ENCODE data around the gene L1TD1. TPM values are rescaled to one million over a fixed set of nuclear protein-coding genes. Genes with fewer than 3 reads are reported as not detected.
"Not testable (repeated sequence)": the region's sequence is repeated elsewhere in the genome, so short reads cannot be mapped to it uniquely, and the experiment has no call there.

The L1TD1 gene
- total RNA-seq, 1 donor from 2014 or later, result 6.2 TPM

DNA sequence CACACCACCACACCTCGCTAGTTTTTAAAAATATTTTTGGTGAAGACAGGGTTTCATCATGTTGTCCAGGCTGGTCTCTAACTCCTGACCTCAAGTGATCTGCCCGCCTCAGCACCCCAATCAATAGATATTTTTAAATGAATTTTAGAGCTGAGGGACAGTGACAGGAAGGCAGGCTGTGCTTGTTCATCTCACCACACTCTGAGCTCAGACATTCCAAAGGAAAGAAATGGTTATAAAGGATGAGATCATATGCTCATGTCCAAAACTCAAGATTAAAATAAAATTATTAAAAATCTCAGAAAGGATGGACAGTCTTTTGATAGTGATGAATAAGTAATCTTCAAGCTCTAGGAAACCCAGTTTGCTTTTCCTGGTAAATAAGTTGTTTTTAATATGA, 40.9 kb downstream of the L1TD1 start:
- TF ChIP-seq, protein P1, sequence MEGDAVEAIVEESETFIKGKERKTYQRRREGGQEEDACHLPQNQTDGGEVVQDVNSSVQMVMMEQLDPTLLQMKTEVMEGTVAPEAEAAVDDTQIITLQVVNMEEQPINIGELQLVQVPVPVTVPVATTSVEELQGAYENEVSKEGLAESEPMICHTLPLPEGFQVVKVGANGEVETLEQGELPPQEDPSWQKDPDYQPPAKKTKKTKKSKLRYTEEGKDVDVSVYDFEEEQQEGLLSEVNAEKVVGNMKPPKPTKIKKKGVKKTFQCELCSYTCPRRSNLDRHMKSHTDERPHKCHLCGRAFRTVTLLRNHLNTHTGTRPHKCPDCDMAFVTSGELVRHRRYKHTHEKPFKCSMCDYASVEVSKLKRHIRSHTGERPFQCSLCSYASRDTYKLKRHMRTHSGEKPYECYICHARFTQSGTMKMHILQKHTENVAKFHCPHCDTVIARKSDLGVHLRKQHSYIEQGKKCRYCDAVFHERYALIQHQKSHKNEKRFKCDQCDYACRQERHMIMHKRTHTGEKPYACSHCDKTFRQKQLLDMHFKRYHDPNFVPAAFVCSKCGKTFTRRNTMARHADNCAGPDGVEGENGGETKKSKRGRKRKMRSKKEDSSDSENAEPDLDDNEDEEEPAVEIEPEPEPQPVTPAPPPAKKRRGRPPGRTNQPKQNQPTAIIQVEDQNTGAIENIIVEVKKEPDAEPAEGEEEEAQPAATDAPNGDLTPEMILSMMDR (conservative IDR thresholded peaks at IDR 0.05), result no peak
- peaks cover 32% of the 10 kb centered on the region for H3K4me1 Mint-ChIP-seq (ENCODE audit: unreplicated experiment)
- H3K9me3 Mint-ChIP-seq, result peaks cover 3% of the 10 kb centered on the region
- no peaks in the 10 kb centered on the region for H3K36me3 Mint-ChIP-seq
- H3K27ac Mint-ChIP-seq, result no peak overlapping the region
- H3K4me3 Mint-ChIP-seq, result no peak overlapping the region
- H3K27me3 Mint-ChIP-seq, result no peaks in the 10 kb centered on the region
- no peak for DNase-seq (ENCODE audit: extremely low spot score, unreplicated experiment)

DNA sequence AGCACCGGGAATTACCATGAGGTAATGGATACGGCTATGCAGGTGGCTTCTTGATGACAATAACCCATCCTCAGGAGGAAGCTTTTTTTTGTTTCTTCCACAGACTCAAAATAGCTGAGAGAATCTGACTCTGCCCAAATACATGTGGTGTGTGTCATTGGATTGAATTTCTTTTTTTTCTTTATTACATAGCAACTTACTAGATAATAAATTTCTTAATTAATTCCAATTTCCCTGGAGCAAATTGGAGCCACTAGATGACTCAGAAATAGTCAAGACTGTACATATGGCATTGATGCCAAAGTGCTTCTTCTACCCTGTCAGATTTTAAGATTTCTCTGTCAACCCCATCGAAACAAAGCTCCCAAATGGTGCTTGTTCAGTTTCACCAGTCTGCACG, 42.7 kb downstream of the L1TD1 start:
- peak overlapping the region; percentile 39 for H3K27ac Mint-ChIP-seq
- no peaks in the 10 kb centered on the region for H3K27me3 Mint-ChIP-seq
- TF ChIP-seq, protein P1 (conservative IDR thresholded peaks at IDR 0.05), result no peak

GRCh38 chr1:62237950-62238374, 43.3 kb downstream of the L1TD1 start:
- H3K9me3 Mint-ChIP-seq, result no peaks in the 10 kb centered on the region
- TF ChIP-seq, protein P1 (conservative IDR thresholded peaks at IDR 0.05), result no peak
- peak overlapping the region; percentile 39 for H3K27ac Mint-ChIP-seq
- H3K4me3 Mint-ChIP-seq, result peak overlapping the region; percentile 9
- H3K36me3 Mint-ChIP-seq, result no peaks in the 10 kb centered on the region
- H3K27me3 Mint-ChIP-seq, result no peaks in the 10 kb centered on the region
- no peak for DNase-seq (ENCODE audit: extremely low spot score, unreplicated experiment)
- H3K4me1 Mint-ChIP-seq (ENCODE audit: unreplicated experiment), result peaks cover 37% of the 10 kb centered on the region

More for the DNA sequence above, 42.7 kb downstream of the L1TD1 start:
- Mint-ChIP-seq H3K9me3 (no peaks in the 10 kb centered on the region), H3K4me1 (ENCODE audit: unreplicated experiment) (peaks cover 37% of the 10 kb centered on the region), H3K36me3 (no peaks in the 10 kb centered on the region), H3K4me3 (no peak overlapping the region)
- DNase-seq (ENCODE audit: extremely low spot score, unreplicated experiment), result no peak

DNA sequence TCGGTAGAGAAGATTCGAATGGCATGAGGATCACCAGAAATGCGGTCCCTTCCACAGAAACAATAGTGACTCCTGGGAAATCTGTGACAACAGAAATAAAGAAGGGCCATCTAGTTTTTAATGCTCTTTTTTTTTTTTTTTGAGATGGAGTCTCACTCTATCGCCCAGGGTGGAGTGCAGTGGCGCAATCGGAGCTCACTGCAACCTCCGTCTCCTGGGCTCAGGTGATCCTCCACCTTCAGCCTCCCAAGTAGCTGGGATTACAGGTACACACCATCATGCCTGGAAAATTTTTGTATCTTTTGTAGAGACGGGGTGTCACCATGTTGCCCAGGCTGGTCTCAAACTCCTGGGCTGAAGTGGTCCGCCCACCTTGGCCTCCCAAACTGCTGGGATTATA, 43.9 kb downstream of the L1TD1 start:
- DNase-seq (ENCODE audit: extremely low spot score, unreplicated experiment), result no peak
- Mint-ChIP-seq H3K27me3 (no peaks in the 10 kb centered on the region), H3K27ac (no peak overlapping the region), H3K4me1 (ENCODE audit: unreplicated experiment) (peaks cover 37% of the 10 kb centered on the region), H3K4me3 (no peak overlapping the region), H3K9me3 (no peaks in the 10 kb centered on the region), H3K36me3 (no peaks in the 10 kb centered on the region)
- TF ChIP-seq, protein P1 (conservative IDR thresholded peaks at IDR 0.05), result no peak

- not testable (repeated sequence) for H3K27me3 Mint-ChIP-seq; H3K9me3 Mint-ChIP-seq; DNase-seq (ENCODE audit: extremely low spot score, unreplicated experiment); H3K36me3 Mint-ChIP-seq; H3K27ac Mint-ChIP-seq; H3K4me3 Mint-ChIP-seq
- peaks cover 26% of the 10 kb centered on the region for H3K4me1 Mint-ChIP-seq (ENCODE audit: unreplicated experiment)
Measured at GRCh38 chr1:62239652-62240403, 45.2 kb downstream of the L1TD1 start.

DNA sequence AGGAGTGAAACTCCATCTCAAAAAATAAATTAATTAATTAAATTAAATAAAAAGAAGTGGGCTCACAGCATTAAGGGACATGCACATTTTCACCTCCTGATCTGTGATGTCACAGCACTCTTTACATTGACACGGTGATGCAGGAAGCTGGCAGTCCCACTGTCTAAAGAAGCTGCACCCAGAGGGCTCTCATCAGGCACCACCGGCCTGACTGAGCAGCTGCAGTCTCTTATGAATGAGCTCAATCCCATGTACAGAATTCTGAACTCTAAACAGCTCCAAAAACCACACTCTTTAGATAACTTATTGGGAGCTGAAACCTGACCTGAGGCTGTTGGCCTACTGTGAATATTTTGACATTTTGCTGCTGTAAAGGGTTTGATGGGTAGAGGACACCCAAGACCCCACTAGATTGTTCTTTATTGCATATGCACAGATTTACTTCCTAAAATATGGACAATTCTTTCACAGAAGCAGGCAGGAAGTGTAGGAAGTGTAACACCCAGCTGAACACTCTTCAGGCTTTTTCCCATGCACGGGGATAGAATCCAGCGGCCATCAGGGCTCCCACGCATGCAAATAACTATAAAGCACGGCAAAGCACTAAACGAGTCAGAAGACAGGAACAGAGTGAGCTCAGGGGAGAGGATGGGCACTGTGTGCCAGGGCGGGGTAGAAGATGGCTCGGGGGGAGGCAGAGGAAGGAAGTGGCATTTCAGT, 46.2 kb downstream of the L1TD1 start:
- Mint-ChIP-seq H3K4me3 (no peak overlapping the region), H3K27ac (no peak overlapping the region), H3K4me1 (ENCODE audit: unreplicated experiment) (peaks cover 21% of the 10 kb centered on the region), H3K27me3 (no peaks in the 10 kb centered on the region), H3K9me3 (no peaks in the 10 kb centered on the region), H3K36me3 (no peaks in the 10 kb centered on the region)
- TF ChIP-seq, protein P1 (conservative IDR thresholded peaks at IDR 0.05), result no peak
- no peak for DNase-seq (ENCODE audit: extremely low spot score, unreplicated experiment)
